Measurements from ENCODE around the gene RTL9. TPM values are rescaled to one million over a fixed set of nuclear protein-coding genes. Genes with fewer than 3 reads are reported as not detected.
A peak's percentile ranks its signal among the peaks of the same experiment; 100 is the strongest.

Gene RTL9
- total RNA-seq, 5 donors from 2014 or later (not counting 1 experiment from before 2014, with no cell fraction given) = not detected

- Mint-ChIP-seq H3K27me3 (peaks cover 5 to 56% of the 10 kb centered on the region in 2 donors), H3K36me3 (no peaks in the 10 kb centered on the region), H3K27ac (no peak overlapping the region), H3K9me3 (no peaks in the 10 kb centered on the region), H3K4me3 (no peak overlapping the region), H3K4me1 (no peaks in the 10 kb centered on the region)
- Histone ChIP-seq H3K36me3 (ENCODE audit: control insufficient read depth in 2 of 2, extremely low read depth in 1 of 2, insufficient read depth in 1 of 2, low read length in 1 of 2) (no peaks in the 10 kb centered on the region), H3K4me3 (ENCODE audit: control insufficient read depth in 1 of 2, extremely low read depth in 1 of 2, low read length in 1 of 2) (no peak overlapping the region), H3K9me3 (no peaks in the 10 kb centered on the region), H3K27ac (ENCODE audit: low read length) (no peak overlapping the region), H3K4me1 (ENCODE audit: control insufficient read depth in 1 of 2, extremely low read depth in 1 of 2, insufficient read depth in 2 of 2, low read length in 2 of 2) (no peaks in the 10 kb centered on the region), H3K27me3 (replicated peaks in 1 of 2; ENCODE audit: control insufficient read depth in 2 of 2, extremely low read depth in 1 of 2, insufficient read depth in 2 of 2, low read length in 1 of 2) (peaks cover 0 to 2% of the 10 kb centered on the region in 2 experiments)
- ATAC-seq (replicated peaks in 1 of 4) = no peak
- ChIA-PET CTCF (no interaction called here), POLR2A (no interaction called here)
- no peak for DNase-seq
- WGBS (ENCODE audit: insufficient coverage) = no CpG with 5 or more reads among the region's 3 CpGs
These were observed 41.3 kb downstream of the RTL9 start for GRCh38 chrX:110399966-110400365.

DNA sequence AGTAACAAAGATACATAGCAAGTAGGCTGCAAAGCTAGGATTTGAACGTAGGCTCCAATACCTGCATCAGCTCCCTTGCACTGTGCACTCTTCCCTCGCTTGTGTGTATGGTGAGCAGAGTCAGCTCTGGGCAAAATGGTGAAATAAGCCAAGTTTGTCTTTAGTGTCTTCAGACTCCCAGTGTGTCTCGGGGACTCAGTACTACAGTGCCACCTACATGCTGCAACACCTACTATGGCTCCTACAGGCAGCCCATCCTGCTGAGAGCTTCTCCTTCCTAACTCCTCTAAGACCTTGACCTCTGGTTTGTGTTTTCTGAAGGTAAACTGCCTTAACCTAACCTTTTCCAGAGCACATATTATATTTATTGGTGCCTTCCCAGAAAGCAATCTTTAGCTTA, 42.5 kb downstream of the RTL9 start:
- CTCF ChIA-PET = interaction anchor here in 1 of 2 donors (1.1 kb wide), 1 partner anchor 11 kb away, joined by 3 read pairs; no protein-coding TSS in a partner anchor

DNA sequence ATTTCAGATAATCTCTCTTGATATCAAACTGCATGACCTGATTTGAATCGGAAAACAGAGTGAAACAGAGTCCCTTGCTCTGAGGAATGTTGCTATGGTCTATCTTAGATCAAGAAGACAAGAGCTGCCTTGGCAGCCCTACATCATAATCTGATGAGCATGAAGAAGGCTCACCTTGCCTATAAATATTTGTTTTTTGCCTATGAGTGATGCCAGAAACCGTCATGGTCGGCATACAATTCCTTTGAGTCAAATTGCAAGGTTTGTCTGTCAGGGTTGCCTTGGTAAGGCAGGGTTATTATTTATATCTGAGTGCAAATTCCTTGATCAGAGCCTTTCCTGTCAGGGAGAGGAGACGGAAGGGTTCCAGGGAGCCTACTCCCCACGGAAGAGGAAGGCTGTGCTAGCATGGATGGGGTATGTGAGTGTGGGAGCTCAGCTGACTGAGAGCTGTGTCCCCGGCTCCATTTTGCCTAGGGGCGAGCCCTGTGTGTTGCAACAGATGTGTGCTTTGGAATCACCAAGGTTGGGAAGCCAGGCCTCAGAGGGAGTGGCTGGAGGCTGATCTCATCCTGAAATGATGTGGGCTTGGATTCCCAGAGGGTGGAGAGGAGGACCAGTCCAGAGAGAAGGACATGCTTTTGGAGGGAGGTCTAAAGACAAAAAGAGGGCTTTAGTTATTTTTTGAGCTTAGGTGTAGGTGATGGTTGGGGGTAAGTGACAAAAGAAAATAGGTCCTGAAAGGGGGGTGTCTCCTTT, 43.6 kb downstream of the RTL9 start:
- Mint-ChIP-seq H3K27me3 (peaks cover 5 to 47% of the 10 kb centered on the region in 2 donors), H3K4me1 (no peaks in the 10 kb centered on the region), H3K4me3 (no peak overlapping the region), H3K36me3 (no peaks in the 10 kb centered on the region), H3K27ac (no peak overlapping the region), H3K9me3 (no peaks in the 10 kb centered on the region)
- 83% methylated on average over 1 of the region's 7 CpGs for WGBS (ENCODE audit: insufficient coverage)
- POLR2A ChIA-PET = no interaction called here
- ATAC-seq (replicated peaks in 1 of 4) (no peak), DNase-seq (no peak)
- CTCF ChIA-PET = interaction anchor here (0.5 to 2.0 kb wide), 4 partner anchors 10 to 251 kb away, joined by 4 to 8 read pairs (median 6); no protein-coding TSS in a partner anchor
- H3K9me3 ChIP-seq = no peaks in the 10 kb centered on the region
- H3K27ac ChIP-seq (ENCODE audit: low read length) = no peak overlapping the region
- peaks cover 0 to 2% of the 10 kb centered on the region in 2 experiments for H3K27me3 ChIP-seq (replicated peaks in 1 of 2; ENCODE audit: control insufficient read depth in 2 of 2, extremely low read depth in 1 of 2, insufficient read depth in 2 of 2, low read length in 1 of 2)
- no peaks in the 10 kb centered on the region for H3K4me1 ChIP-seq (ENCODE audit: control insufficient read depth in 1 of 2, extremely low read depth in 1 of 2, insufficient read depth in 2 of 2, low read length in 2 of 2)
- no peak overlapping the region for H3K4me3 ChIP-seq (ENCODE audit: control insufficient read depth in 1 of 2, extremely low read depth in 1 of 2, low read length in 1 of 2)
- no peaks in the 10 kb centered on the region for H3K36me3 ChIP-seq (ENCODE audit: control insufficient read depth in 2 of 2, extremely low read depth in 1 of 2, insufficient read depth in 1 of 2, low read length in 1 of 2)

More for the DNA sequence above, 42.5 kb downstream of the RTL9 start:
- WGBS (ENCODE audit: insufficient coverage) = no CpG with 5 or more reads among the region's 3 CpGs
- Mint-ChIP-seq H3K27ac (no peak overlapping the region), H3K27me3 (peaks cover 5 to 54% of the 10 kb centered on the region in 2 donors), H3K36me3 (no peaks in the 10 kb centered on the region), H3K4me3 (no peak overlapping the region), H3K9me3 (no peaks in the 10 kb centered on the region), H3K4me1 (no peaks in the 10 kb centered on the region)
- POLR2A ChIA-PET = no interaction called here
- H3K4me3 ChIP-seq (ENCODE audit: control insufficient read depth in 1 of 2, extremely low read depth in 1 of 2, low read length in 1 of 2) = no peak overlapping the region
- no peaks in the 10 kb centered on the region for H3K4me1 ChIP-seq (ENCODE audit: control insufficient read depth in 1 of 2, extremely low read depth in 1 of 2, insufficient read depth in 2 of 2, low read length in 2 of 2)
- peaks cover 0 to 2% of the 10 kb centered on the region in 2 experiments for H3K27me3 ChIP-seq (replicated peaks in 1 of 2; ENCODE audit: control insufficient read depth in 2 of 2, extremely low read depth in 1 of 2, insufficient read depth in 2 of 2, low read length in 1 of 2)
- peak in 2 of 35 experiments; percentile 1 to 12 for DNase-seq
- H3K27ac ChIP-seq (ENCODE audit: low read length) = no peak overlapping the region
- no peaks in the 10 kb centered on the region for H3K36me3 ChIP-seq (ENCODE audit: control insufficient read depth in 2 of 2, extremely low read depth in 1 of 2, insufficient read depth in 1 of 2, low read length in 1 of 2)
- H3K9me3 ChIP-seq = no peaks in the 10 kb centered on the region
- peak in 1 of 4 experiments; percentile 29 for ATAC-seq (replicated peaks in 1 of 4)

DNA sequence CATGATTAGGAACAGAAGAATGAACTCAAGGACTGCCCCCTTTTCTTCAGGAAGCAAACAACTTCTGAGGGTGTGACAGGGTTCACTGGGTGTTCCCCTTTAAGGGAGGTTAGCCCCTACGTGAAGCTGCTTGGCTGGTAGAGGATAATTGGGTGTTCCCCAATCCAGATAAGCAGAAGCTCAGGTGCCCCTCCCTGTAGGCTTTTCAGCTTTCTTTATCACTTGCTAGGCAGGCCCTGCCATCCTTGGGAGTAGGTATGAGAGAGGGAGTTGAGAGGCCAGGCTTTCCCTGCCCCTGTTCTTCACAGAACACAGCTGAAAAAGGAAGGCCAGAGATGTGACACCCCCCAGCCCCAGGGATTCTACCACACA, 44.2 kb downstream of the RTL9 start:
- Histone ChIP-seq H3K36me3 (ENCODE audit: control insufficient read depth in 2 of 2, extremely low read depth in 1 of 2, insufficient read depth in 1 of 2, low read length in 1 of 2) (no peaks in the 10 kb centered on the region), H3K4me1 (ENCODE audit: control insufficient read depth in 1 of 2, extremely low read depth in 1 of 2, insufficient read depth in 2 of 2, low read length in 2 of 2) (no peaks in the 10 kb centered on the region), H3K4me3 (ENCODE audit: control insufficient read depth in 1 of 2, extremely low read depth in 1 of 2, low read length in 1 of 2) (no peak overlapping the region), H3K27me3 (replicated peaks in 1 of 2; ENCODE audit: control insufficient read depth in 2 of 2, extremely low read depth in 1 of 2, insufficient read depth in 2 of 2, low read length in 1 of 2) (peaks cover 0 to 2% of the 10 kb centered on the region in 2 experiments), H3K27ac (ENCODE audit: low read length) (no peak overlapping the region), H3K9me3 (no peaks in the 10 kb centered on the region)
- POLR2A ChIA-PET = no interaction called here
- no peaks in the 10 kb centered on the region for H3K9me3 Mint-ChIP-seq
- no peak overlapping the region for H3K4me3 Mint-ChIP-seq
- ATAC-seq (replicated peaks in 1 of 4) (no peak), DNase-seq (no peak)
- no peak overlapping the region for H3K27ac Mint-ChIP-seq
- H3K36me3 Mint-ChIP-seq = no peaks in the 10 kb centered on the region
- no CpG with 5 or more reads among the region's 1 CpG for WGBS (ENCODE audit: insufficient coverage)
- CTCF ChIA-PET = interaction anchor here (1.4 to 2.0 kb wide), 3 partner anchors 10 to 242 kb away, joined by 4 to 8 read pairs (median 7); no protein-coding TSS in a partner anchor
- peaks cover 5 to 48% of the 10 kb centered on the region in 2 donors for H3K27me3 Mint-ChIP-seq
- no peaks in the 10 kb centered on the region for H3K4me1 Mint-ChIP-seq

DNA sequence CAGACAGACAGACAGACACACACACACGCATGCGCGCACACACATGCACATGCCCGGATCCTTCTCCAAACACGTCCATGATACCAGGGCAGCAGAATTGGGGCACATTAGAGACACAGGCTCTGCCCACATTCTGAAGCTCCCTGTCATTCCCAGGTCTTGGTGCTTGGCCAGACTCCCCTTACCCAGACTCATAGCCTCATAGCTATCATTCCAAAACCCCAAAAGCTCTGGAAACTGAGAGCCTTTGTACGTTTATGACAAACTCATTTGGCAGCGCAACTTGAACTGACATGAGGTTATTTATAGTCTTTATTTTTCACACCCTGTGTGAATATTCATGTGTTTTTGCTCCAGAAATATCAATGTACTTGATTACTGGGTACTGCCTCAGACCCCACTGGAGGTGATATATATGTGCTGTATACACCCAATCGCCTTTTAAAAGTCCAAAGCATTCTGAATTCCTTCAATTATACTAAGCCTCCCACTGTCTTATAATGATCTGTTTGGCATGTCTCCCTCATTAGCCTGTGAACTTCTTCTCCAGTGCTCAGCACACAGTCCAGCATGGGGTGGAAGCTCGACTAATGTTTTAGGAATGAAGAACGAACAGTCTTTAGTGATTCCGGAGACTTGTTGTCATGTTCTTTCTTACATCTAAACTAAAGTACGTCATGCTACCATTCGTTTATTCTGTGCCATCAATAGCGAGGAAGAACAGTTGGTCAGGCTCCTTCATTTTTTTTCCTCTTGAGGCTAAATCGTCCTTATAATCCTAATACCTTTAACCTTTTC, 45.0 kb downstream of the RTL9 start:
- Mint-ChIP-seq H3K9me3 (no peaks in the 10 kb centered on the region), H3K4me1 (no peaks in the 10 kb centered on the region), H3K27ac (no peak overlapping the region), H3K27me3 (peaks cover 5 to 49% of the 10 kb centered on the region in 2 donors), H3K4me3 (no peak overlapping the region), H3K36me3 (no peaks in the 10 kb centered on the region)
- DNase-seq (no peak), ATAC-seq (replicated peaks in 1 of 4) (no peak)
- Histone ChIP-seq H3K27me3 (replicated peaks in 1 of 2; ENCODE audit: control insufficient read depth in 2 of 2, extremely low read depth in 1 of 2, insufficient read depth in 2 of 2, low read length in 1 of 2) (no peaks in the 10 kb centered on the region), H3K27ac (ENCODE audit: low read length) (no peak overlapping the region), H3K4me3 (ENCODE audit: control insufficient read depth in 1 of 2, extremely low read depth in 1 of 2, low read length in 1 of 2) (no peak overlapping the region), H3K4me1 (ENCODE audit: control insufficient read depth in 1 of 2, extremely low read depth in 1 of 2, insufficient read depth in 2 of 2, low read length in 2 of 2) (no peaks in the 10 kb centered on the region), H3K9me3 (no peaks in the 10 kb centered on the region), H3K36me3 (ENCODE audit: control insufficient read depth in 2 of 2, extremely low read depth in 1 of 2, insufficient read depth in 1 of 2, low read length in 1 of 2) (no peaks in the 10 kb centered on the region)
- CTCF ChIA-PET = interaction anchor here (1.4 to 2.0 kb wide), 3 partner anchors 9 to 243 kb away, joined by 4 to 8 read pairs (median 7); no protein-coding TSS in a partner anchor
- POLR2A ChIA-PET = no interaction called here
- 97% methylated on average over 5 of the region's 15 CpGs for WGBS (ENCODE audit: insufficient coverage)

DNA sequence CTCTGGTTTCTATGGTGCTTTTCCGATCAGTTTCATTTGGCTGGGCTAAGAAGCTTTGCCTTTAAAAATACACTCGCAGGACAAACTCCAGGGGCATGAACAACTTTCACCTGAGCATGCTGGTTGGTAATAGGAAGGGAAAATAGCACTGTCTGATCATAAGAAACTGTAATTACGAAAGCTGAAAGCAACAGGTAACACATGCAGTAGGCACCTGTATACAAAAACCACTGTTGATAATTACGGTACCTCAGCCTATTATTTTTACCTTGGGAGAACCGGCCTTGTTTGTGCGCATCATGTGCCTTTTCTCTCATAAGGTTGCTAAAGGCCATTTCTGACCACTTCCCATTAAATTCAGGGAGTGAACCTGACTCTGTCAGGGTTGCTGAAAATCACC, 45.7 kb downstream of the RTL9 start:
- Histone ChIP-seq H3K9me3 (no peaks in the 10 kb centered on the region), H3K4me1 (ENCODE audit: control insufficient read depth in 1 of 2, extremely low read depth in 1 of 2, insufficient read depth in 2 of 2, low read length in 2 of 2) (no peaks in the 10 kb centered on the region), H3K27me3 (replicated peaks in 1 of 2; ENCODE audit: control insufficient read depth in 2 of 2, extremely low read depth in 1 of 2, insufficient read depth in 2 of 2, low read length in 1 of 2) (no peaks in the 10 kb centered on the region), H3K27ac (ENCODE audit: low read length) (no peak overlapping the region), H3K4me3 (ENCODE audit: control insufficient read depth in 1 of 2, extremely low read depth in 1 of 2, low read length in 1 of 2) (no peak overlapping the region), H3K36me3 (ENCODE audit: control insufficient read depth in 2 of 2, extremely low read depth in 1 of 2, insufficient read depth in 1 of 2, low read length in 1 of 2) (no peaks in the 10 kb centered on the region)
- no peak for DNase-seq
- Mint-ChIP-seq H3K4me1 (no peaks in the 10 kb centered on the region), H3K27me3 (peaks cover 5 to 46% of the 10 kb centered on the region in 2 donors), H3K4me3 (no peak overlapping the region), H3K36me3 (no peaks in the 10 kb centered on the region), H3K9me3 (no peaks in the 10 kb centered on the region), H3K27ac (no peak overlapping the region)
- no peak for ATAC-seq (replicated peaks in 1 of 4)
- ChIA-PET CTCF (no interaction called here), POLR2A (no interaction called here)
- no CpG with 5 or more reads among the region's 6 CpGs for WGBS (ENCODE audit: insufficient coverage)
